HL-60 (cell line): ENCODE data around the gene AMHR2.

Experiments used
- CTCF ChIP-seq: IDR thresholded peaks from one replicate; pipeline ENCODE4 v1.5.1; 2011; ENCODE audit warnings: low read length, control low read depth, inconsistent platforms; ENCODE audit not compliant: insufficient read depth
- GABPA ChIP-seq: IDR thresholded peaks from 2 replicates; pipeline ENCODE4 v1.6.1; 2012; ENCODE audit warnings: low read depth
- POLR2AphosphoS5 ChIP-seq: IDR thresholded peaks from 2 replicates; pipeline ENCODE4 v1.6.1; 2012; ENCODE audit warnings: low read depth
- REST ChIP-seq: IDR thresholded peaks from 2 replicates; pipeline ENCODE4 v1.6.1; 2012; ENCODE audit warnings: low read depth; ENCODE audit not compliant: insufficient replicate concordance

GRCh38 chr12:53453953-53454640 lies 30.4 kb downstream of the AMHR2 start:
- TF ChIP-seq CTCF (no peak), POLR2AphosphoS5 (no peak), GABPA (no peak), REST (no peak)
